Heart right ventricle (tissue), 16 donors: ENCODE results near the gene PTPRD. TPM values are rescaled to one million over a fixed set of nuclear protein-coding genes. Genes with fewer than 3 reads are reported as not detected.

Experiments
- ATAC-seq, 8 donors: fragments of 200-7000 bp; cut with Tn5 transposase; one replicate each; pipeline ENCODE4 v1.9.1; 2020; ENCODE audit warnings: mild to moderate bottlenecking in 8 of 8, moderate library complexity in 8 of 8, moderate number of reproducible peaks in 1 of 8
- DNase-seq, 2 donors: peaks; one replicate each; pipeline ENCODE4 v3.0.0-alpha.2; 2020
- H3K27ac ChIP-seq, 10 donors: fragments of 200-600 bp; sonication (generic) in 2 of 10; one replicate each; pipeline versions ENCODE4 v1.5.0 to v1.8.0; 2020 to 2022; ENCODE audit warnings: mild to moderate bottlenecking in 3 of 10
- H3K27me3 ChIP-seq, 7 donors: fragments of 200-600 bp; one replicate each; pipeline ENCODE4 v1.8.0; 2021 to 2022; ENCODE audit warnings: mild to moderate bottlenecking in 2 of 7
- H3K36me3 ChIP-seq, 9 donors: fragments of 200-600 bp; sonication (generic) in 1 of 9; one replicate each; pipeline versions ENCODE4 v1.5.0 to v1.8.0; 2020 to 2022; ENCODE audit warnings: mild to moderate bottlenecking in 2 of 9
- H3K4me1 ChIP-seq, 9 donors: fragments of 200-600 bp; sonication (generic) in 1 of 9; one replicate each; pipeline versions ENCODE4 v1.5.0 to v1.8.0; 2020 to 2022; ENCODE audit warnings: mild to moderate bottlenecking in 4 of 9
- H3K4me3 ChIP-seq, 10 donors: fragments of 200-600 bp; sonication (generic) in 2 of 10; one replicate each; pipeline versions ENCODE4 v1.5.0 to v1.8.0; 2020 to 2022; ENCODE audit warnings: mild to moderate bottlenecking in 7 of 10, moderate library complexity in 2 of 10
- H3K9me3 ChIP-seq, 11 donors: fragments of 200-600 bp in 10 of 11; sonication (generic) in 2 of 11; one replicate each; pipeline versions ENCODE4 v1.5.0 to v1.8.0; 2013 to 2022; ENCODE audit warnings: mild to moderate bottlenecking in 2 of 11, control low read depth in 1 of 11, moderate library complexity in 1 of 11
- CTCF ChIP-seq, 9 donors: fragments of 200-600 bp; sonication (generic) in 2 of 9; IDR thresholded peaks; one replicate each; pipeline versions ENCODE4 v1.5.0 to v1.8.0; 2021 to 2022; ENCODE audit warnings: antibody characterized with exemption in 9 of 9, mild to moderate bottlenecking in 5 of 9, moderate library complexity in 1 of 9
- WGBS, 2 donors: extraction: QIAGEN DNeasy Blood & Tissue Kit; methylation state at CpG; one replicate each; pipeline ENCODE4 v1.1.7; 2013; ENCODE audit warnings: inconsistent platforms in 1 of 2; 5-methylcytosine and 5-hydroxymethylcytosine counted together
- intact Hi-C, 10 donors: fragments of 100-400 bp; cut with DNase I; formaldehyde crosslinking; loops; one replicate each; pipeline versions ENCODE4 v1.11.1 to v1.14.2; 2022
- polyA plus RNA-seq, 2 donors: library from polyadenylated mRNA; stranded (reverse); fragments of 200-250 nt; gene quantifications; one replicate each; pipeline ENCODE4 v1.2.3, GENCODE V29; 2013
- total RNA-seq, 10 donors: library from RNA; stranded (reverse); fragmentation: NEBNext Ultra II Directional in 3 of 10; extraction: Animal tissue kit (Norgen Biotek cat#: 25700) in 3 of 10; gene quantifications; one replicate each; pipeline versions ENCODE4 v1.2.1 to v1.2.4, GENCODE V29; 2021 to 2023
- donor health status: Arrhythmogenic right ventricular cardiomyopathy.
- donor health status: ischemic (EF 13 %, LVEDD 7.1; RV severe dilation, severe dysfunction).
- donor health status: healthy with polysubstance abuse.
- donor health status: DM: no; HTN: yes; CAD: no.
- donor health status: DM: no; HTN: no; CAD: no.
- donor health status: ischemic (EF 25% LVEDD 6.9; RV normal size, moderate dysfunction).
- donor health status: ischemic (EF 25% LVEDD 5.7; RV mildly dilated, moderate dysfunction).
- donor health status: healthy.
- donor health status: DM: yes; HTN: yes; CAD: no.
- donor health status: Ischemic cardiomyopathy.
- donor health status: ischemic (EF 35%, LVEDD 5.7; RV mildly dilated, moderate dysfunction).
- donor health status: nonischemic (EF 11% LVEDD 7.7; RV severe dilation, severe dysfunction).
- donor health status: DM: yes; HTN: yes; CAD: no.
- donor health status: PGD.
- donor health status: ischemic (EF 29% LVEDD 5.4; RV normal size, mild dysfunction).
- donor health status: nonischemic (EF 23%, LVEDD 6.1; RV moderate dilation, normal function).

The PTPRD gene
- total and polyA plus RNA-seq, 12 donors = 1.4 to 25.2 (median 13.0) TPM

- no peak for TF ChIP-seq CTCF (IDR thresholded peaks at IDR 0.05)
- Histone ChIP-seq H3K4me1 (no peaks in the 10 kb centered on the region), H3K36me3 (peaks cover 0 to 6% (median 0%) of the 10 kb centered on the region in 9 donors), H3K27me3 (no peaks in the 10 kb centered on the region), H3K27ac (no peak overlapping the region), H3K4me3 (no peak overlapping the region), H3K9me3 (no peaks in the 10 kb centered on the region)
- intact Hi-C loops = no loop called here
- DNase-seq (no peak), ATAC-seq (no peak)
- WGBS, 2 donors = 86 to 88% methylated on average over 4 of the region's 4 CpGs
These were observed 2165.2 kb downstream of the PTPRD start for GRCh38 chr9:8447601-8448000.

GRCh38 chr9:8437876-8438275 is 2174.9 kb downstream of the PTPRD start:
- Histone ChIP-seq H3K27ac (no peak overlapping the region), H3K9me3 (no peaks in the 10 kb centered on the region), H3K36me3 (no peaks in the 10 kb centered on the region), H3K27me3 (no peaks in the 10 kb centered on the region), H3K4me1 (no peaks in the 10 kb centered on the region), H3K4me3 (no peak overlapping the region)
- TF ChIP-seq CTCF (IDR thresholded peaks at IDR 0.05) = no peak
- no peak for DNase-seq
- no peak for ATAC-seq
- intact Hi-C loops = no loop called here

GRCh38 chr9:8437259-8437658 is 2175.5 kb downstream of the PTPRD start:
- no peak overlapping the region for H3K4me3 ChIP-seq
- DNase-seq (no peak), ATAC-seq (no peak)
- no peaks in the 10 kb centered on the region for H3K27me3 ChIP-seq
- H3K27ac ChIP-seq = no peak overlapping the region
- intact Hi-C loops = no loop called here
- 73 to 83% methylated on average over 4 of the region's 4 CpGs for WGBS, 2 donors
- no peak for TF ChIP-seq CTCF (IDR thresholded peaks at IDR 0.05)
- H3K36me3 ChIP-seq = no peaks in the 10 kb centered on the region
- H3K4me1 ChIP-seq = no peaks in the 10 kb centered on the region
- no peaks in the 10 kb centered on the region for H3K9me3 ChIP-seq

- ATAC-seq (no peak), DNase-seq (no peak)
- intact Hi-C loops = no loop called here
- Histone ChIP-seq H3K4me1 (no peaks in the 10 kb centered on the region), H3K27me3 (no peaks in the 10 kb centered on the region), H3K9me3 (no peaks in the 10 kb centered on the region), H3K36me3 (no peaks in the 10 kb centered on the region), H3K27ac (no peak overlapping the region), H3K4me3 (no peak overlapping the region)
- WGBS, 2 donors = 72 to 77% methylated on average over 1 of the region's 1 CpG
- TF ChIP-seq CTCF (IDR thresholded peaks at IDR 0.05) = no peak
These were observed 2176.0 kb downstream of the PTPRD start for GRCh38 chr9:8436786-8437185.

GRCh38 chr9:8434621-8435020 is 2178.2 kb downstream of the PTPRD start:
- intact Hi-C loops = no loop called here

More at GRCh38 chr9:8434621-8435020, 2178.2 kb downstream of the PTPRD start:
- H3K36me3 ChIP-seq = no peaks in the 10 kb centered on the region
- H3K27ac ChIP-seq = no peak overlapping the region
- WGBS, 2 donors = 97 to 98% methylated on average over 3 of the region's 3 CpGs
- no peaks in the 10 kb centered on the region for H3K27me3 ChIP-seq
- ATAC-seq (no peak), DNase-seq (no peak)
- no peaks in the 10 kb centered on the region for H3K9me3 ChIP-seq
- TF ChIP-seq CTCF (IDR thresholded peaks at IDR 0.05) = no peak
- H3K4me1 ChIP-seq = no peaks in the 10 kb centered on the region
- no peak overlapping the region for H3K4me3 ChIP-seq
